ENCODE measurements around the gene HOGA1. TPM values are rescaled to one million over a fixed set of nuclear protein-coding genes. Genes with fewer than 3 reads are reported as not detected.

Gene HOGA1
- total RNA-seq, 1 donor, result 1.4 TPM

DNA sequence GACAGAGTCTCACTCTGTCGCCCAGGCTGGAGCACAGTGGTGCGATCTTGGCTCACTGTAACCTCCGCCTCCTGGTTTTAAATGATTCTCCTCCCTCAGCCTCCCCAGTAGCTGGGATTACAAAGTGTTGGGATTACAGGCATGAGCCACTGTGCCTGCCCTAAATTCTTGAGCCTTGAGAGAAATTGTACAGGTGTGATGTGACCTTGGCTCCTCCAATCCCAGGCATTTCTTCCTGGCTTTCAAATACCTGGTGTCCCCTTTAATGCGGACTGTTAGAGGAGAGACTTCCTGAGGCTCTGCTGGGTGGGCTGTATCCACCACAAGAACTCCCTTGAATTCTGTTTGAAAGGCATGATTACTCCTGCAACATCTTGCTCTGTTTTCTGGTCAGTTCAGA is 34.1 kb downstream of the HOGA1 start:
- Histone ChIP-seq H4K20me1 (ENCODE audit: insufficient read depth, low read length) (no peaks in the 10 kb centered on the region), H3K9me3 (ENCODE audit: low read depth, low read length) (no peaks in the 10 kb centered on the region), H3K27ac (ENCODE audit: low read depth, low read length) (no peak overlapping the region), H3K4me2 (ENCODE audit: insufficient read depth, low read length) (no peak overlapping the region), H2AFZ (ENCODE audit: low read length) (no peak overlapping the region), H3K79me2 (ENCODE audit: insufficient read depth, low read length) (peaks cover 2% of the 10 kb centered on the region), H3K36me3 (ENCODE audit: insufficient read depth, low read length) (peaks cover 4% of the 10 kb centered on the region), H3K27me3 (ENCODE audit: insufficient read depth, low read length) (no peaks in the 10 kb centered on the region), H3K4me1 (ENCODE audit: insufficient read depth, low read length) (no peaks in the 10 kb centered on the region), H3K4me3 (ENCODE audit: insufficient read depth, low read length) (no peak overlapping the region)
- TF ChIP-seq, protein P1, sequence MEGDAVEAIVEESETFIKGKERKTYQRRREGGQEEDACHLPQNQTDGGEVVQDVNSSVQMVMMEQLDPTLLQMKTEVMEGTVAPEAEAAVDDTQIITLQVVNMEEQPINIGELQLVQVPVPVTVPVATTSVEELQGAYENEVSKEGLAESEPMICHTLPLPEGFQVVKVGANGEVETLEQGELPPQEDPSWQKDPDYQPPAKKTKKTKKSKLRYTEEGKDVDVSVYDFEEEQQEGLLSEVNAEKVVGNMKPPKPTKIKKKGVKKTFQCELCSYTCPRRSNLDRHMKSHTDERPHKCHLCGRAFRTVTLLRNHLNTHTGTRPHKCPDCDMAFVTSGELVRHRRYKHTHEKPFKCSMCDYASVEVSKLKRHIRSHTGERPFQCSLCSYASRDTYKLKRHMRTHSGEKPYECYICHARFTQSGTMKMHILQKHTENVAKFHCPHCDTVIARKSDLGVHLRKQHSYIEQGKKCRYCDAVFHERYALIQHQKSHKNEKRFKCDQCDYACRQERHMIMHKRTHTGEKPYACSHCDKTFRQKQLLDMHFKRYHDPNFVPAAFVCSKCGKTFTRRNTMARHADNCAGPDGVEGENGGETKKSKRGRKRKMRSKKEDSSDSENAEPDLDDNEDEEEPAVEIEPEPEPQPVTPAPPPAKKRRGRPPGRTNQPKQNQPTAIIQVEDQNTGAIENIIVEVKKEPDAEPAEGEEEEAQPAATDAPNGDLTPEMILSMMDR (IDR thresholded peaks at IDR 0.05; ENCODE audit: extremely low read depth, low read depth, low read length), result no peak
- no peak for DNase-seq (ENCODE audit: insufficient read length, low spot score, missing footprints)

DNA sequence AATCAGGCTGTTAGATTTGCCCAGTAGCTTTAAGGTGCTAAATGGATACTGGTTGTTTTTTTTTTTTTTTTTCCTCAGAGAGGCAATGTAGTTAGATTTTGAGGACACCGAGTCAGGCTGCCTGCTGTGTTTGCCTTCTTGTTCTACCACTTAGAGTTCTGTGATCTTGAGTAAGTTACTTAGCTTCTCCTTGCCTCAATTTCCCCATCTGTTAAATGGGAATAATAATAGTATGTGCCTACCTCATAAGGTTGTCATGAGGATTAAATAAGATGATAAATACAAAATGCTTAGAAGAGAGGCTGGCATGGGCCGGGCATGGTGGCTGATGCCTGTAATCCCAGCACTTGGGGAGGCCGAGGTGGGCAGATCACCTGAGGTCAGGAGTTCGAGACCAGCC is 34.5 kb downstream of the HOGA1 start:
- Histone ChIP-seq H3K79me2 (ENCODE audit: insufficient read depth, low read length) (peaks cover 2% of the 10 kb centered on the region), H3K4me3 (ENCODE audit: insufficient read depth, low read length) (no peak overlapping the region), H2AFZ (ENCODE audit: low read length) (no peak overlapping the region), H3K9me3 (ENCODE audit: low read depth, low read length) (no peaks in the 10 kb centered on the region), H3K4me1 (ENCODE audit: insufficient read depth, low read length) (no peaks in the 10 kb centered on the region), H3K4me2 (ENCODE audit: insufficient read depth, low read length) (no peak overlapping the region), H4K20me1 (ENCODE audit: insufficient read depth, low read length) (no peaks in the 10 kb centered on the region), H3K27ac (ENCODE audit: low read depth, low read length) (no peak overlapping the region), H3K27me3 (ENCODE audit: insufficient read depth, low read length) (no peaks in the 10 kb centered on the region), H3K36me3 (ENCODE audit: insufficient read depth, low read length) (peaks cover 4% of the 10 kb centered on the region)
- TF ChIP-seq, protein P1 (IDR thresholded peaks at IDR 0.05; ENCODE audit: extremely low read depth, low read depth, low read length), result no peak
- no peak for DNase-seq (ENCODE audit: insufficient read length, low spot score, missing footprints)

DNA sequence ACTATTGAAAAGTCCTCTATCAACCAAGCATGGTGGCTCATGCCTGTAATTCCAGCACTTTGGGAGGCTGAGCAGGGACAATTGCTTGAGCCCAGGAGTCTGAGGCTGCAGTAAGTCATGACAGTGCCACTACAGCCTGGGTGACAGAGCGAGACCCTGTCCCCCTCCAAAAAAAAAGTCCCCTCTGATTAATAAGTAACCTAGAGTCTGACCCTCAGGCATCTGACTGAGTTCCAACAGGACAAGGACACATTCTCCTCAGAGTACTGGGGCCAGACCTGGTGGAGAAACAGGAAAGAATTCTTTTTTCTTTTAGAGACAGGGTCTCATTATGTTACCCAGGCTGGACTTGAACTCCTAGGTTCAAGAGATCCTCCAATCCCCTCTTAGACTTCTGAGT is 39.1 kb downstream of the HOGA1 start:
- no peak overlapping the region for H3K4me2 ChIP-seq (ENCODE audit: insufficient read depth, low read length)
- no peaks in the 10 kb centered on the region for H3K36me3 ChIP-seq (ENCODE audit: insufficient read depth, low read length)
- H2AFZ ChIP-seq (ENCODE audit: low read length), result no peak overlapping the region
- H3K79me2 ChIP-seq (ENCODE audit: insufficient read depth, low read length), result peaks cover 2% of the 10 kb centered on the region
- TF ChIP-seq, protein P1 (IDR thresholded peaks at IDR 0.05; ENCODE audit: extremely low read depth, low read depth, low read length), result no peak
- no peaks in the 10 kb centered on the region for H4K20me1 ChIP-seq (ENCODE audit: insufficient read depth, low read length)
- DNase-seq (ENCODE audit: insufficient read length, low spot score, missing footprints), result no peak
- no peaks in the 10 kb centered on the region for H3K27me3 ChIP-seq (ENCODE audit: insufficient read depth, low read length)
- H3K9me3 ChIP-seq (ENCODE audit: low read depth, low read length), result no peaks in the 10 kb centered on the region
- no peak overlapping the region for H3K27ac ChIP-seq (ENCODE audit: low read depth, low read length)
- no peaks in the 10 kb centered on the region for H3K4me1 ChIP-seq (ENCODE audit: insufficient read depth, low read length)
- no peak overlapping the region for H3K4me3 ChIP-seq (ENCODE audit: insufficient read depth, low read length)

DNA sequence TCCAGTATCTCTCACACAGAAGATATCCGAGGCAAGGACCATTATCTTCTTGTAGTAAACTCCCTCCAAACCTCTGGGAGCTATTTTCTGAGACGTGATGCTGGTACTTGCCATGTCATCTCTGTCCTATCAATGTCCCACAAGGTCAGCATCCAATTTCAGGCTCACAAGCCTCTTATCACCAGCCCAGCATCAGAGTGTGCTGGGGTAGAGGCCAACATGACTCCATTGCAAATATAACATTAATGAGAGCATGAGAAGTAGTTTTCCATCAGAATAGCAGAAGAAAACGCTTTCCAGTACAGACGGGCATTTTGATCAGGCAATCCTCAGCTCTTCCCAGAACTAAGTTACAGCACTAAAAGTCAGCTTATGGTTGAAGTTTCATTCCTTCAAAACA is 43.5 kb downstream of the HOGA1 start:
- no peak overlapping the region for H3K27ac ChIP-seq (ENCODE audit: low read depth, low read length)

More for the DNA sequence above, 43.5 kb downstream of the HOGA1 start:
- no peak overlapping the region for H3K4me3 ChIP-seq (ENCODE audit: insufficient read depth, low read length)
- H3K4me2 ChIP-seq (ENCODE audit: insufficient read depth, low read length), result no peak overlapping the region
- TF ChIP-seq, protein P1 (IDR thresholded peaks at IDR 0.05; ENCODE audit: extremely low read depth, low read depth, low read length), result no peak
- DNase-seq (ENCODE audit: insufficient read length, low spot score, missing footprints), result no peak
- no peaks in the 10 kb centered on the region for H3K27me3 ChIP-seq (ENCODE audit: insufficient read depth, low read length)
- H3K4me1 ChIP-seq (ENCODE audit: insufficient read depth, low read length), result no peaks in the 10 kb centered on the region
- peaks cover 15% of the 10 kb centered on the region for H3K79me2 ChIP-seq (ENCODE audit: insufficient read depth, low read length)
- H2AFZ ChIP-seq (ENCODE audit: low read length), result no peak overlapping the region
- no peaks in the 10 kb centered on the region for H3K9me3 ChIP-seq (ENCODE audit: low read depth, low read length)
- peaks cover 4% of the 10 kb centered on the region for H4K20me1 ChIP-seq (ENCODE audit: insufficient read depth, low read length)
- H3K36me3 ChIP-seq (ENCODE audit: insufficient read depth, low read length), result no peaks in the 10 kb centered on the region

Measured in osteoblast (primary cell).